ENCODE data around the gene MST1.

MST1 gene

GRCh38 chr3:49729966-49730609, 40.8 kb upstream of the MST1 start:
- DNase-seq, result no peak
- Histone ChIP-seq H3K36me3 (replicated peaks) (peaks cover 27% of the 10 kb centered on the region), H3K4me3 (ENCODE audit: low read depth, low read length) (no peak overlapping the region), H3K27ac (no peak overlapping the region), H3K27me3 (replicated peaks) (no peaks in the 10 kb centered on the region)
- TF ChIP-seq, protein P1, sequence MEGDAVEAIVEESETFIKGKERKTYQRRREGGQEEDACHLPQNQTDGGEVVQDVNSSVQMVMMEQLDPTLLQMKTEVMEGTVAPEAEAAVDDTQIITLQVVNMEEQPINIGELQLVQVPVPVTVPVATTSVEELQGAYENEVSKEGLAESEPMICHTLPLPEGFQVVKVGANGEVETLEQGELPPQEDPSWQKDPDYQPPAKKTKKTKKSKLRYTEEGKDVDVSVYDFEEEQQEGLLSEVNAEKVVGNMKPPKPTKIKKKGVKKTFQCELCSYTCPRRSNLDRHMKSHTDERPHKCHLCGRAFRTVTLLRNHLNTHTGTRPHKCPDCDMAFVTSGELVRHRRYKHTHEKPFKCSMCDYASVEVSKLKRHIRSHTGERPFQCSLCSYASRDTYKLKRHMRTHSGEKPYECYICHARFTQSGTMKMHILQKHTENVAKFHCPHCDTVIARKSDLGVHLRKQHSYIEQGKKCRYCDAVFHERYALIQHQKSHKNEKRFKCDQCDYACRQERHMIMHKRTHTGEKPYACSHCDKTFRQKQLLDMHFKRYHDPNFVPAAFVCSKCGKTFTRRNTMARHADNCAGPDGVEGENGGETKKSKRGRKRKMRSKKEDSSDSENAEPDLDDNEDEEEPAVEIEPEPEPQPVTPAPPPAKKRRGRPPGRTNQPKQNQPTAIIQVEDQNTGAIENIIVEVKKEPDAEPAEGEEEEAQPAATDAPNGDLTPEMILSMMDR (IDR thresholded peaks at IDR 0.05; ENCODE audit: low read depth, low read length, missing control alignments), result no peak
- in situ Hi-C loops (cut with HindIII; ENCODE audit: low pct_ligation_motif_present, low sequenced_read_pairs), result no loop called here

- H3K27me3 ChIP-seq (replicated peaks), result no peaks in the 10 kb centered on the region
- H3K27ac ChIP-seq, result no peak overlapping the region
- no peak overlapping the region for H3K4me3 ChIP-seq (ENCODE audit: low read depth, low read length)
- H3K36me3 ChIP-seq (replicated peaks), result peaks cover 27% of the 10 kb centered on the region
- in situ Hi-C loops (cut with HindIII; ENCODE audit: low pct_ligation_motif_present, low sequenced_read_pairs), result no loop called here
- no peak for DNase-seq
- TF ChIP-seq, protein P1 (IDR thresholded peaks at IDR 0.05; ENCODE audit: low read depth, low read length, missing control alignments), result no peak
Observed at GRCh38 chr3:49727924-49728361, 38.7 kb upstream of the MST1 start.

DNA sequence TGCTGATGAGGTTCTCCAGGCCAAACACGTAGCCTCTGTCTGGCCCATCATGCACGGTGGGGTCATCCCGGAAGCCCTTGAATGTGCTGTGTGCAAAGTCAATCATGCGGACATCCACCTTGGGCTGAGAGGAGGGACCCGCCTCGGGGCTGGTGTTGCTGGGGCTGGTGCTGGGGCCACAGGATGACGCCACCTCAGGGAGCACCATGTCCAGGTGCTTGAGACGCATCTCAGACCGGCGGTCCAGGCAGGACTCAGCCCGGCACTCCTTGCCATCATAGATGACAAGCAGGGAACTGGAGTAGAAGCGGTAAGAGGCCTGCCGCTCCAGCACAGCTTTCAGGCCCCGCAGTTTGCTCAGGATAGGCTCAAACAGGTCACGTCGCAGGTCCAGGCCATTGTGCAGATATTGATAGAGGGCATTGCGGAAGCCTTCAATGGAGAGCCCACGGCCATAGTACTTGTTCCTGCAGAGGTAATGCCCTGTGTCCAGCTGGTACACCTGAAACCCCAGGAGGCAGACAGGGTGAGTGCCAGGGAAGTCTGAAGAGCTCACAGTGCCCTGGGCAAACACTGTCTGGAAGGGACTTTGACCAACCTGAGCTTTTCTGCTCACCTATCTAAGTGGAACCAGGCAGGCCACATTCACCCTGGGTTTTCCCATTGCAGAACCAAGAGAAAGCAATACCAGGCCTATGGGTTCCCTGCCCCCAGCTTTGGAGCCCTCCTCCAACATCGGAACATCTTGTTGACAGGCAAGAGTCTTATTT, 38.1 kb upstream of the MST1 start:
- no peak for DNase-seq
- in situ Hi-C loops (cut with HindIII; ENCODE audit: low pct_ligation_motif_present, low sequenced_read_pairs), result no loop called here
- no peak overlapping the region for H3K27ac ChIP-seq
- no peaks in the 10 kb centered on the region for H3K27me3 ChIP-seq (replicated peaks)
- peaks cover 31% of the 10 kb centered on the region for H3K36me3 ChIP-seq (replicated peaks)
- no peak overlapping the region for H3K4me3 ChIP-seq (ENCODE audit: low read depth, low read length)
- TF ChIP-seq, protein P1 (IDR thresholded peaks at IDR 0.05; ENCODE audit: low read depth, low read length, missing control alignments), result no peak

GRCh38 chr3:49725906-49726681, 36.8 kb upstream of the MST1 start:
- in situ Hi-C loops (cut with HindIII; ENCODE audit: low pct_ligation_motif_present, low sequenced_read_pairs), result no loop called here
- no peaks in the 10 kb centered on the region for H3K27me3 ChIP-seq (replicated peaks)
- peaks cover 34% of the 10 kb centered on the region for H3K36me3 ChIP-seq (replicated peaks)
- no peak overlapping the region for H3K4me3 ChIP-seq (ENCODE audit: low read depth, low read length)
- H3K27ac ChIP-seq, result no peak overlapping the region
- TF ChIP-seq, protein P1 (IDR thresholded peaks at IDR 0.05; ENCODE audit: low read depth, low read length, missing control alignments), result no peak
- no peak for DNase-seq

DNA sequence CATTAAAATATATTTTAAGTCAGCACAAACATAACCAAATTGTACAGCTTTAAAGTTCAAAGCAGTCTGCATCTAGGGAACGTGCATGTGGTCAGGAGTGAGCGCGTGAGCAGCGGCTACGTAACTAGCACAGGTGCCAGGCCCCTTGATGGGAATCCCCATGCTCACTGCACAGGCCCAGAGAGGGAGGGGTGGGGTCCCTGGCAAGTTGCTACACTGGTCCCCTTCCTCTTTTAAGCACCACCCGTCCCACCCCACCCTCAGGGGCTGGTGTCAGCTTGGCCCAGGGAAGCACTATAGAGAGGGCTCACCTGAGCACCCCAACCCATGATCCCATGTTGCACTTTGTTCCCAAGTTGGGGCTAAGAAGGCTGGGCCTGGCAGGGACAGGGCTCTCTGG, 35.3 kb upstream of the MST1 start:
- H3K27me3 ChIP-seq (replicated peaks), result no peaks in the 10 kb centered on the region
- in situ Hi-C loops (cut with HindIII; ENCODE audit: low pct_ligation_motif_present, low sequenced_read_pairs), result no loop called here
- peak overlapping the region; percentile 85 for H3K27ac ChIP-seq
- H3K36me3 ChIP-seq (replicated peaks), result peaks cover 38% of the 10 kb centered on the region
- TF ChIP-seq, protein P1 (IDR thresholded peaks at IDR 0.05; ENCODE audit: low read depth, low read length, missing control alignments), result no peak
- no peak for DNase-seq
- H3K4me3 ChIP-seq (ENCODE audit: low read depth, low read length), result peak overlapping the region; percentile 66
